Neural cell (in vitro differentiated cells): ENCODE measurements around the gene LRRC42. TPM values are rescaled to one million over a fixed set of nuclear protein-coding genes. Genes with fewer than 3 reads are reported as not detected.
"Not testable (repeated sequence)": the region's sequence is repeated elsewhere in the genome, so short reads cannot be mapped to it uniquely, and the experiment has no call there.

ENCODE experiments used
- H2AFZ ChIP-seq: fragments of 200-600, 300-800 bp; sonication (generic), shearing (Covaris generic); 2 replicates; pipeline ENCODE4 v1.6.0; 2014; ENCODE audit warnings: low read depth, mild to moderate bottlenecking, antibody characterized with exemption, low read length, moderate library complexity
- H3F3A ChIP-seq: fragments of 200-600 bp; shearing (Covaris generic); 2 replicates; pipeline ENCODE4 v1.6.1; 2016; ENCODE audit warnings: mild to moderate bottlenecking, moderate library complexity, mixed read lengths, antibody characterized with exemption, low read length; ENCODE audit not compliant: insufficient read depth, poor library complexity, severe bottlenecking
- H3K27ac ChIP-seq: fragments of 200-600, 300-800 bp; sonication (generic), shearing (Covaris generic); 2 replicates; pipeline ENCODE4 v1.5.1; 2014; ENCODE audit warnings: mild to moderate bottlenecking, low read length, moderate library complexity
- H3K27me3 ChIP-seq: fragments of 300-800, 200-600 bp; sonication (generic), shearing (Covaris generic); 2 replicates; pipeline ENCODE4 v1.6.0; 2014; ENCODE audit warnings: mild to moderate bottlenecking, low read depth, low read length, moderate library complexity; ENCODE audit not compliant: insufficient read depth
- H3K36me3 ChIP-seq: fragments of 300-800, 200-600 bp; sonication (generic), shearing (Covaris generic); 2 replicates; pipeline ENCODE4 v1.5.1; 2014; ENCODE audit warnings: mild to moderate bottlenecking, antibody characterized with exemption, low read length, moderate library complexity; ENCODE audit not compliant: insufficient read depth
- H3K4me2 ChIP-seq: fragments of 300-800, 200-600 bp; sonication (generic), shearing (Covaris generic); 2 replicates; pipeline ENCODE4 v1.6.0; 2014; ENCODE audit warnings: mild to moderate bottlenecking, low read length
- H3K4me3 ChIP-seq: fragments of 300-800, 200-600 bp; sonication (generic), shearing (Covaris generic); 2 replicates; pipeline ENCODE4 v1.5.1; 2014; ENCODE audit warnings: mild to moderate bottlenecking, low read length, moderate library complexity
- H3K79me2 ChIP-seq: fragments of 200-600 bp; shearing (Covaris generic); replicated peaks from 2 replicates; pipeline ENCODE4 v1.6.0; 2014; ENCODE audit warnings: mild to moderate bottlenecking, low read length, moderate library complexity; ENCODE audit not compliant: insufficient read depth
- H3K9ac ChIP-seq: fragments of 300-800, 200-600 bp; sonication (generic), shearing (Covaris generic); 2 replicates; pipeline ENCODE4 v1.6.1; 2016; ENCODE audit warnings: mild to moderate bottlenecking, low read length, mixed read lengths
- H3K9me2 ChIP-seq: fragments of 200-600 bp; shearing (Covaris generic); 2 replicates; pipeline ENCODE4 v1.6.1; 2016; ENCODE audit warnings: mild to moderate bottlenecking, low read length, mixed read lengths; ENCODE audit not compliant: insufficient read depth
- H3K9me3 ChIP-seq: fragments of 200-600, 300-800 bp; sonication (generic), shearing (Covaris generic); 2 replicates; pipeline ENCODE4 v1.6.1; 2016; ENCODE audit warnings: mild to moderate bottlenecking, mixed run types, low read length, moderate library complexity, mixed read lengths
- H4K20me1 ChIP-seq: fragments of 200-600 bp; shearing (Covaris generic); 2 replicates; pipeline ENCODE4 v1.6.1; 2016; ENCODE audit warnings: mild to moderate bottlenecking, mixed run types; ENCODE audit not compliant: insufficient read depth
- EP300 ChIP-seq: fragments of 450-650 bp; conservative IDR thresholded peaks from 2 replicates; pipeline ENCODE4 v1.6.1; 2014; ENCODE audit warnings: antibody characterized with exemption, mild to moderate bottlenecking, moderate library complexity; ENCODE audit not compliant: poor library complexity, severe bottlenecking
- EZH2 ChIP-seq: fragments of 200-600, 300-800 bp; shearing (Covaris generic), sonication (generic); IDR thresholded peaks from 2 replicates; pipeline ENCODE4 v1.6.1; 2014; ENCODE audit warnings: antibody characterized with exemption, low read length, borderline replicate concordance, mild to moderate bottlenecking; ENCODE audit not compliant: insufficient read depth, poor library complexity, severe bottlenecking
- MXI1 ChIP-seq: fragments of 450-650 bp; conservative IDR thresholded peaks from 2 replicates; pipeline ENCODE4 v1.6.1; 2014; ENCODE audit warnings: antibody characterized with exemption, mild to moderate bottlenecking; ENCODE audit not compliant: poor library complexity, severe bottlenecking
- POLR2AphosphoS5 ChIP-seq: IDR thresholded peaks from 2 replicates; pipeline ENCODE4 v1.6.1; 2012
- RAD21 ChIP-seq: fragments of 450-650 bp; conservative IDR thresholded peaks from 2 replicates; pipeline ENCODE4 v1.6.1; 2014; ENCODE audit warnings: antibody characterized with exemption, mild to moderate bottlenecking, moderate library complexity
- REST ChIP-seq: IDR thresholded peaks from 2 replicates; pipeline ENCODE4 v1.6.1; 2012; ENCODE audit warnings: borderline replicate concordance
- SMC3 ChIP-seq: fragments of 450-650 bp; conservative IDR thresholded peaks from 2 replicates; pipeline ENCODE4 v1.6.1; 2014; ENCODE audit warnings: antibody characterized with exemption, mild to moderate bottlenecking, moderate library complexity; ENCODE audit not compliant: poor library complexity
- TAF1 ChIP-seq: IDR thresholded peaks from 2 replicates; pipeline ENCODE4 v1.6.1; 2012; ENCODE audit warnings: low read depth
- polyA plus RNA-seq: library from polyadenylated mRNA; depleted of rRNA; stranded (reverse); fragments of >200 nt; gene quantifications from 2 replicates; pipeline ENCODE4 v1.2.3, GENCODE V29; 2014
- TF ChIP-seq, protein P1 (sequence below): fragments of 450-650 bp; IDR thresholded peaks from 2 replicates; pipeline ENCODE4 v1.5.1; 2014; ENCODE audit warnings: antibody characterized with exemption, mild to moderate bottlenecking, moderate library complexity; ENCODE audit not compliant: poor library complexity, severe bottlenecking

Gene LRRC42
- polyA plus RNA-seq, 1 donor from 2014 or later, result 23.9 TPM

DNA sequence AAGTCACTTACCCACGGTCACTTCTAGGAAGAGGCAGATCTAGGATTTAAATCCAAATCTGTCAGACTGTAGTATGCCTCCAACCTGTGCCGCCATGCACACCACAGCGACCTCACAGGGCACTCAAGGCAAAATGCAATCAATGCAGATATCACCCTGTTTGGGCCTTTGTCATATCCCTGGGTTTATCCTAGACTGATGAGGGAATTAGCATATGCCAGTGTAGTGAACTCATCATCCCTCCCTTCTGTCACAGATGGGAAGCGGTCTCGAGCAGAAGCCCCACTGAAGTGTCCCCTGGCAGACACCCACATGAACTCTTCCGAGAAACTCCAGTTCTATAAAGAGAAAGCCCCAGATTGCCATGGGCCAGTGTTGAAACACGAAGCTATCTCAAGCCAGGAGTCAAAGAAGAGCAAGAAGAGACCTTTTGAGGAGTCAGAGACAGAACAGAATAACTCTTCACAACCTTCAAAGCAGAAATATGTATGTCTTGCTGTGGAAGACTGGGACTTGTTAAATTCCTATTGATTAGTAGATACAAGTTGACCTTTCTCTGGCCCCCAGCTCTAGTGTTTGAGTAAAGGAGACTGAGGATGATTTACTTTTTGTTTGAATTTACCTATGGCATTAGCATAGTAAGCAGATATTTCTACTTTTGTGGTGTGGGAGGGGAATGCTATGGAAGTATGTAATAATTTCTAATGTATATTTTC, 21.4 kb downstream of the LRRC42 start:
- H3F3A ChIP-seq, result no peaks in the 10 kb centered on the region
- H3K9me2 ChIP-seq, result no peaks in the 10 kb centered on the region
- no peaks in the 10 kb centered on the region for H4K20me1 ChIP-seq
- no peaks in the 10 kb centered on the region for H3K36me3 ChIP-seq
- no peaks in the 10 kb centered on the region for H3K9me3 ChIP-seq
- no peak overlapping the region for H3K9ac ChIP-seq
- no peak overlapping the region for H2AFZ ChIP-seq
- H3K27me3 ChIP-seq, result no peaks in the 10 kb centered on the region
- no peak overlapping the region for H3K4me3 ChIP-seq
- no peak overlapping the region for H3K27ac ChIP-seq
- no peak overlapping the region for H3K4me2 ChIP-seq
- H3K79me2 ChIP-seq, result no peaks in the 10 kb centered on the region
- TF ChIP-seq POLR2AphosphoS5 (no peak), EP300 (no peak), REST (no peak), SMC3 (no peak), TAF1 (no peak)

- no peak overlapping the region for H3K4me3 ChIP-seq
- H3K4me2 ChIP-seq, result no peak overlapping the region
- no peaks in the 10 kb centered on the region for H3F3A ChIP-seq
- no peak overlapping the region for H2AFZ ChIP-seq
- TF ChIP-seq POLR2AphosphoS5 (no peak), EP300 (no peak), TAF1 (no peak), REST (no peak), SMC3 (no peak), MXI1 (no peak), EZH2 (no peak), RAD21 (no peak)
- TF ChIP-seq, protein P1, sequence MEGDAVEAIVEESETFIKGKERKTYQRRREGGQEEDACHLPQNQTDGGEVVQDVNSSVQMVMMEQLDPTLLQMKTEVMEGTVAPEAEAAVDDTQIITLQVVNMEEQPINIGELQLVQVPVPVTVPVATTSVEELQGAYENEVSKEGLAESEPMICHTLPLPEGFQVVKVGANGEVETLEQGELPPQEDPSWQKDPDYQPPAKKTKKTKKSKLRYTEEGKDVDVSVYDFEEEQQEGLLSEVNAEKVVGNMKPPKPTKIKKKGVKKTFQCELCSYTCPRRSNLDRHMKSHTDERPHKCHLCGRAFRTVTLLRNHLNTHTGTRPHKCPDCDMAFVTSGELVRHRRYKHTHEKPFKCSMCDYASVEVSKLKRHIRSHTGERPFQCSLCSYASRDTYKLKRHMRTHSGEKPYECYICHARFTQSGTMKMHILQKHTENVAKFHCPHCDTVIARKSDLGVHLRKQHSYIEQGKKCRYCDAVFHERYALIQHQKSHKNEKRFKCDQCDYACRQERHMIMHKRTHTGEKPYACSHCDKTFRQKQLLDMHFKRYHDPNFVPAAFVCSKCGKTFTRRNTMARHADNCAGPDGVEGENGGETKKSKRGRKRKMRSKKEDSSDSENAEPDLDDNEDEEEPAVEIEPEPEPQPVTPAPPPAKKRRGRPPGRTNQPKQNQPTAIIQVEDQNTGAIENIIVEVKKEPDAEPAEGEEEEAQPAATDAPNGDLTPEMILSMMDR, result no peak
- H3K9ac ChIP-seq, result no peak overlapping the region
- H3K79me2 ChIP-seq, result no peaks in the 10 kb centered on the region
- H3K9me3 ChIP-seq, result no peaks in the 10 kb centered on the region
- H3K9me2 ChIP-seq, result no peaks in the 10 kb centered on the region
- no peaks in the 10 kb centered on the region for H4K20me1 ChIP-seq
- H3K27me3 ChIP-seq, result no peaks in the 10 kb centered on the region
- H3K27ac ChIP-seq, result no peak overlapping the region
- no peaks in the 10 kb centered on the region for H3K36me3 ChIP-seq
Observed at GRCh38 chr1:53968125-53968513, 22.0 kb downstream of the LRRC42 start.

DNA sequence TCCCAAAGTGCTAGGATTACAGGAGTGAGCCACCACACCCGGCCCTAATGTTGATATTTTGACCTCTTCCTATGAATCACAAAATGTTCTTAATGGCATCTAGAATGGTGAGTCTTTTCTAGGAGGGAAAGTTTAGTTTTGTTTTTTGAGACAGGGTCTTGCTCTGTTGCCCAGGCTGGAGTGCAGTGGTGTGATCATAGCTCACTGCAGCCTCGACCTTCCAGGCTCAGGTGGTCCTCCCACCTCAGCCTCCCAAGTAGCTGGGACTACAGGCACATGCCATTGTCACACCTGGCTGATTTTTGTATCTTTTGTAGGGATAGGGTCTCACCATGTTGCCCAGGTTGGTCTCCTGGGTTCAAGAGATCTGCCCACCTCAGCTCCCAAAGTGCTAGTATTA, 23.2 kb downstream of the LRRC42 start:
- H3K79me2 ChIP-seq, H3K36me3 ChIP-seq: not testable (repeated sequence)

More for the DNA sequence above, 23.2 kb downstream of the LRRC42 start:
- H3K4me3 ChIP-seq, H4K20me1 ChIP-seq, H3F3A ChIP-seq, H3K27ac ChIP-seq, H3K9ac ChIP-seq, H3K9me2 ChIP-seq, H3K27me3 ChIP-seq, H2AFZ ChIP-seq, H3K9me3 ChIP-seq, H3K4me2 ChIP-seq: not testable (repeated sequence)
